Keratinocyte (primary cell): ENCODE data around the gene CREM. TPM values are rescaled to one million over a fixed set of nuclear protein-coding genes. Genes with fewer than 3 reads are reported as not detected.

Source experiments
- DNase-seq: peaks from one replicate; pipeline ENCODE4 v3.0.0-alpha.2; 2011; ENCODE audit warnings: low read depth, missing footprints, low spot score
- FAIRE-seq: peaks from 2 replicates; lab custom pipeline; 2011; peaks lifted over from hg19 to GRCh38; lab: Jason Lieb, UNC
- H2AFZ ChIP-seq: 2 replicates; pipeline ENCODE4 v1.6.0; 2012; ENCODE audit warnings: low read length, control low read depth, inconsistent platforms; ENCODE audit not compliant: control insufficient read depth
- H3K27ac ChIP-seq: 2 replicates; pipeline ENCODE4 v1.5.1; 2011; ENCODE audit warnings: low read length; ENCODE audit not compliant: control insufficient read depth, insufficient read depth
- H3K27me3 ChIP-seq: 3 replicates; pipeline ENCODE4 v1.6.0; 2011; ENCODE audit warnings: low read length; ENCODE audit not compliant: control insufficient read depth, insufficient read depth; ENCODE audit errors: extremely low read depth
- H3K36me3 ChIP-seq, 2 experiments: 2 replicates in 1 of 2; 3 replicates in 1 of 2; pipeline ENCODE4 v1.5.1; 2011; ENCODE audit warnings: low read length in 2 of 2, mild to moderate bottlenecking in 1 of 2; ENCODE audit not compliant: control insufficient read depth in 2 of 2, insufficient read depth in 2 of 2; ENCODE audit errors: extremely low read depth in 1 of 2
- H3K4me1 ChIP-seq: 3 replicates; pipeline ENCODE4 v1.5.1; 2011; ENCODE audit warnings: low read length; ENCODE audit not compliant: control insufficient read depth, insufficient read depth; ENCODE audit errors: extremely low read depth
- H3K4me2 ChIP-seq: 3 replicates; pipeline ENCODE4 v1.6.0; 2011; ENCODE audit warnings: low read depth, low read length; ENCODE audit not compliant: control insufficient read depth, insufficient read depth; ENCODE audit errors: extremely low read depth
- H3K4me3 ChIP-seq, 3 experiments: fragments of 200-600 bp in 1 of 3; sonication (generic) in 1 of 3; 2 replicates in 2 of 3; 3 replicates in 1 of 3; pipeline ENCODE4 v1.5.1; 2011 to 2016; ENCODE audit warnings: low read length in 3 of 3, mild to moderate bottlenecking in 3 of 3, control low read depth in 2 of 3, inconsistent platforms in 1 of 3, low read depth in 1 of 3, mixed read lengths in 1 of 3, mixed run types in 1 of 3, moderate library complexity in 1 of 3; ENCODE audit not compliant: control insufficient read depth in 2 of 3, insufficient read depth in 2 of 3; ENCODE audit errors: extremely low read depth in 1 of 3
- H3K79me2 ChIP-seq: 2 replicates; pipeline ENCODE4 v1.6.0; 2012; ENCODE audit warnings: low read length; ENCODE audit not compliant: control insufficient read depth, insufficient read depth
- H3K9ac ChIP-seq: 3 replicates; pipeline ENCODE4 v1.6.0; 2011; ENCODE audit warnings: low read length; ENCODE audit not compliant: control insufficient read depth, insufficient read depth; ENCODE audit errors: extremely low read depth
- H3K9me1 ChIP-seq: 3 replicates; pipeline ENCODE4 v1.6.0; 2011; ENCODE audit warnings: low read length; ENCODE audit not compliant: control insufficient read depth, insufficient read depth; ENCODE audit errors: extremely low read depth
- H3K9me3 ChIP-seq: 2 replicates; pipeline ENCODE4 v1.5.1; 2012; ENCODE audit warnings: low read depth, low read length; ENCODE audit not compliant: control insufficient read depth
- H4K20me1 ChIP-seq: 3 replicates; pipeline ENCODE4 v1.6.0; 2011; ENCODE audit warnings: low read length; ENCODE audit not compliant: control insufficient read depth, insufficient read depth; ENCODE audit errors: extremely low read depth
- EZH2 ChIP-seq: IDR thresholded peaks from one replicate; pipeline ENCODE4 v1.6.1; 2012; ENCODE audit warnings: inconsistent platforms, mild to moderate bottlenecking, low read length, moderate library complexity
- dilution Hi-C: fragments of 300-500 bp; cut with MboI; formaldehyde crosslinking; loops from one replicate; pipeline ENCODE4 v1.7.0; 2020; ENCODE audit warnings: low sequenced_read_pairs; ENCODE audit not compliant: extremely low pct_ligation_motif_present
- polyA plus RNA-seq, 5 experiments: library from polyadenylated mRNA; depleted of rRNA in 3 of 5; stranded (reverse) in 3 of 5; stranded (forward) in 1 of 5; unstranded in 1 of 5; fragments of >200 nt; gene quantifications; 1 replicate in 1 of 5; 2 replicates in 3 of 5; 3 replicates in 1 of 5; pipeline versions ENCODE4 v1.2.1 to v1.2.3, GENCODE V29; 2011 to 2012; ENCODE audit warnings: missing spikeins in 2 of 5, low read depth in 1 of 5, low replicate concordance in 1 of 5
- TF ChIP-seq, protein P1 (sequence below), 3 experiments: IDR thresholded peaks in 1 of 3; conservative IDR thresholded peaks in 1 of 3; optimal IDR thresholded peaks in 1 of 3; 2 replicates in 2 of 3; 3 replicates in 1 of 3; pipeline versions ENCODE3 to v1.5.1; 2011; ENCODE audit warnings: low read length in 3 of 3, mild to moderate bottlenecking in 3 of 3, moderate library complexity in 2 of 3, control low read depth in 1 of 3, inconsistent platforms in 1 of 3; ENCODE audit not compliant: insufficient read depth in 2 of 3; ENCODE audit errors: extremely low read depth in 1 of 3

The CREM gene
- polyA plus RNA-seq, 1 donor (not counting 4 experiments of a cell fraction or from before 2014, with no cell fraction given): 23.3 TPM

DNA sequence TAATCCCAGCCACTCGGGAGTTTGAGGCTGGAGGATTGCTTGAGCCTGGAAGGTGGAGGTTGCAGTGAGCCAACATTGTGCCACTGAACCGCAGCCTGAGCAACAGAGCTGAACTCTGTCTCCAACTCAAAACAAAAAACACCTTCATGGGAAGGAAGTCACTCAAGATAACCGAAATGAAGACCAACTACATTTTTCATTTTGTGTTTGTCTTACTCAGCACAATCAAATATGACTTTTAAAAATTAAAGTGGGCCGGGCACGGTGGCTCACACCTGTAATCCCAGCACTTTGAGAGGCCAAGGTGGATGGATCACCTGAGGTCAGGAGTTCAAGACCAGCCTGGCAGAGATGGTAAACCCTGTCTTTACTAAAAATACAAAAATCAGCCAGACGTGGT, 40.0 kb downstream of the CREM start:
- Histone ChIP-seq H3K79me2 (no peaks in the 10 kb centered on the region), H2AFZ (no peak overlapping the region), H4K20me1 (no peaks in the 10 kb centered on the region), H3K36me3 (no peaks in the 10 kb centered on the region), H3K9ac (no peak overlapping the region), H3K4me3 (no peak overlapping the region), H3K27me3 (no peaks in the 10 kb centered on the region), H3K27ac (no peak overlapping the region), H3K9me3 (no peaks in the 10 kb centered on the region), H3K4me2 (no peak overlapping the region), H3K9me1 (no peaks in the 10 kb centered on the region), H3K4me1 (no peaks in the 10 kb centered on the region)
- TF ChIP-seq EZH2: no peak
- TF ChIP-seq, protein P1, sequence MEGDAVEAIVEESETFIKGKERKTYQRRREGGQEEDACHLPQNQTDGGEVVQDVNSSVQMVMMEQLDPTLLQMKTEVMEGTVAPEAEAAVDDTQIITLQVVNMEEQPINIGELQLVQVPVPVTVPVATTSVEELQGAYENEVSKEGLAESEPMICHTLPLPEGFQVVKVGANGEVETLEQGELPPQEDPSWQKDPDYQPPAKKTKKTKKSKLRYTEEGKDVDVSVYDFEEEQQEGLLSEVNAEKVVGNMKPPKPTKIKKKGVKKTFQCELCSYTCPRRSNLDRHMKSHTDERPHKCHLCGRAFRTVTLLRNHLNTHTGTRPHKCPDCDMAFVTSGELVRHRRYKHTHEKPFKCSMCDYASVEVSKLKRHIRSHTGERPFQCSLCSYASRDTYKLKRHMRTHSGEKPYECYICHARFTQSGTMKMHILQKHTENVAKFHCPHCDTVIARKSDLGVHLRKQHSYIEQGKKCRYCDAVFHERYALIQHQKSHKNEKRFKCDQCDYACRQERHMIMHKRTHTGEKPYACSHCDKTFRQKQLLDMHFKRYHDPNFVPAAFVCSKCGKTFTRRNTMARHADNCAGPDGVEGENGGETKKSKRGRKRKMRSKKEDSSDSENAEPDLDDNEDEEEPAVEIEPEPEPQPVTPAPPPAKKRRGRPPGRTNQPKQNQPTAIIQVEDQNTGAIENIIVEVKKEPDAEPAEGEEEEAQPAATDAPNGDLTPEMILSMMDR (optimal IDR thresholded peaks at IDR 0.05 in 1 of 3, IDR thresholded peaks at IDR 0.05 in 1 of 3, conservative IDR thresholded peaks at IDR 0.05 in 1 of 3; ENCODE audit: extremely low read depth in 1 of 3, insufficient read depth in 2 of 3, low read length in 3 of 3): no peak
- dilution Hi-C loops: no loop called here
- no peak for DNase-seq
- FAIRE-seq: no peak

DNA sequence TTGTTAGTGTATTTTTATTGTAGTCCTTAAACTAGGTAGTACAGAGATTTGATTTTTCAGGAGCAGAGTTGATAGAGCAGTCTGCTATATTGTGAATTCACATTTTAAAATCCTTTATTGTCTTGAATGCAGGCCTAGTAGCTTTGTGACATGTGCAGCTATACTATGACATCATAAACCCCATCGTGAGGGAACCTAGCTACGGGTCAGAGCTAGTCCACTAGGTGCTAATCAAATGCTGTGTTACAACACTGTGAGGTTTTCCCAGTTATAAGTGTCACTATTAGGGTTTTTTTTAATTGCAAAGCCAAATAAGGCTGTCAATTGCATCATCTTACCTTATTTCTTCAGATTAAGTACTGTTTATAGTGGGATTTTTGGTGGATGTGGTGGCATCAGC, 40.7 kb downstream of the CREM start:
- H2AFZ ChIP-seq: no peak overlapping the region
- no peak overlapping the region for H3K27ac ChIP-seq
- H3K9me1 ChIP-seq: no peaks in the 10 kb centered on the region
- no peaks in the 10 kb centered on the region for H3K79me2 ChIP-seq
- no peak overlapping the region for H3K9ac ChIP-seq
- no peak overlapping the region for H3K4me2 ChIP-seq
- no peak overlapping the region for H3K4me3 ChIP-seq
- dilution Hi-C loops: no loop called here
- H3K9me3 ChIP-seq: no peaks in the 10 kb centered on the region
- no peaks in the 10 kb centered on the region for H3K36me3 ChIP-seq
- no peaks in the 10 kb centered on the region for H4K20me1 ChIP-seq
- TF ChIP-seq, protein P1 (optimal IDR thresholded peaks at IDR 0.05 in 1 of 3, IDR thresholded peaks at IDR 0.05 in 1 of 3, conservative IDR thresholded peaks at IDR 0.05 in 1 of 3; ENCODE audit: extremely low read depth in 1 of 3, insufficient read depth in 2 of 3, low read length in 3 of 3): no peak
- TF ChIP-seq EZH2: no peak
- FAIRE-seq (no peak), DNase-seq (no peak)
- no peaks in the 10 kb centered on the region for H3K27me3 ChIP-seq
- no peaks in the 10 kb centered on the region for H3K4me1 ChIP-seq
